Mesangial cell (primary cell): ENCODE measurements around the gene CAMK1. TPM values are rescaled to one million over a fixed set of nuclear protein-coding genes. Genes with fewer than 3 reads are reported as not detected.

ENCODE experiments used
- total RNA-seq: library from RNA; depleted of rRNA; stranded (reverse); fragments of >200 nt; gene quantifications from 2 replicates; pipeline ENCODE4 v1.2.3, GENCODE V29; 2015

The CAMK1 gene
- total RNA-seq: 24.8 and 27.4 TPM in 2 replicates

GRCh38 chr3:9769426-9770275 is at the start of gene CAMK1:
Gene CAMK1, minus strand, starts transcription at chr3:9769947. Its CDS starts 2,198 bp downstream, at chr3:9767749.

GRCh38 chr3:9809615-9810432 is 40.1 kb upstream of the CAMK1 start, which contains the start of gene TTLL3:
Gene TTLL3, plus strand, starts transcription at chr3:9810262. Its CDS starts 400 bp downstream, at chr3:9810662.

GRCh38 chr3:9792405-9793160 is 22.8 kb upstream of the CAMK1 start, which contains the start of the genes ARPC4 and TADA3:
Gene ARPC4, plus strand, starts transcription at chr3:9793082. Its CDS starts 40 bp downstream, at chr3:9793122.
Gene TADA3, minus strand, starts transcription at chr3:9792473. Its CDS starts 1,007 bp downstream, at chr3:9791466.

GRCh38 chr3:9749645-9750555 is 19.8 kb downstream of the CAMK1 start, which contains the start of gene OGG1:
Gene OGG1, plus strand, starts transcription at chr3:9749952. Its CDS starts 335 bp downstream, at chr3:9750287.

GRCh38 chr3:9731206-9732079 is 38.3 kb downstream of the CAMK1 start, which contains the start of gene BRPF1:
Gene BRPF1, plus strand, starts transcription at chr3:9731735. Its CDS starts 2,406 bp downstream, at chr3:9734141.

Other genes starting within 250 kb of the CAMK1 start
- not detected in 2 replicates for gene LHFPL4, start 216.1 kb downstream of the CAMK1 start, total RNA-seq
- gene MTMR14, start 120.4 kb downstream of the CAMK1 start, total RNA-seq: 25.9 and 41.2 TPM in 2 replicates
- gene CPNE9, start 66.1 kb downstream of the CAMK1 start, total RNA-seq: not detected in 2 replicates
- 15.0 and 16.1 TPM in 2 replicates for gene BRPF1, start 38.2 kb downstream of the CAMK1 start, total RNA-seq
- 26.5 and 28.7 TPM in 2 replicates for gene OGG1, start 20.0 kb downstream of the CAMK1 start, total RNA-seq
- 75.3 and 108 TPM in 2 replicates for gene TADA3, start 22.5 kb upstream of the CAMK1 start, total RNA-seq
- gene ARPC4, start 23.1 kb upstream of the CAMK1 start, total RNA-seq: 175 and 268 TPM in 2 replicates
- gene TTLL3, start 40.3 kb upstream of the CAMK1 start, total RNA-seq: 3.7 and 27.9 TPM in 2 replicates
- gene RPUSD3, start 74.1 kb upstream of the CAMK1 start, total RNA-seq: 49.3 and 59.6 TPM in 2 replicates
- gene CIDEC, start 110.3 kb upstream of the CAMK1 start, total RNA-seq: 0.13 TPM in 1 of 2 replicates, not detected in the other
- 32.4 and 33.8 TPM in 2 replicates for gene JAGN1, start 120.7 kb upstream of the CAMK1 start, total RNA-seq
- gene IL17RE, start 132.9 kb upstream of the CAMK1 start, total RNA-seq: 1.1 and 4.6 TPM in 2 replicates
- gene IL17RC, start 147.2 kb upstream of the CAMK1 start, total RNA-seq: 34.7 and 59.3 TPM in 2 replicates
- gene CRELD1, start 163.9 kb upstream of the CAMK1 start, total RNA-seq: 21.0 and 37.3 TPM in 2 replicates
- gene PRRT3, start 182.5 kb upstream of the CAMK1 start, total RNA-seq: 0.98 and 6.0 TPM in 2 replicates
- 24.0 and 28.5 TPM in 2 replicates for gene EMC3, start 216.9 kb upstream of the CAMK1 start, total RNA-seq